ENCODE measurements around the gene CLIP3.
"Not testable (repeated sequence)": the region's sequence is repeated elsewhere in the genome, so short reads cannot be mapped to it uniquely, and the experiment has no call there.

GRCh38 chr19:36068810-36069499 is 36.3 kb upstream of the CLIP3 start:
- TF ChIP-seq CTCF (IDR thresholded peaks at IDR 0.05); EZH2 (IDR thresholded peaks at IDR 0.05; ENCODE audit: borderline replicate concordance, insufficient read depth, low read depth, low read length, poor library complexity, severe bottlenecking): not testable (repeated sequence)

Data from B cell (primary cell).